Neural progenitor cell (in vitro differentiated cells): ENCODE data around the gene EMC6. TPM values are rescaled to one million over a fixed set of nuclear protein-coding genes. Genes with fewer than 3 reads are reported as not detected.

Experiments
- DNase-seq: peaks from one replicate; pipeline ENCODE4 v3.0.0-alpha.2; 2016; ENCODE audit warnings: low spot score
- H2AFZ ChIP-seq: fragments of 200-600 bp; sonication (generic); replicated peaks from 2 replicates; pipeline ENCODE4 v1.6.1; 2016; ENCODE audit warnings: antibody characterized with exemption
- H3F3A ChIP-seq: fragments of 200-600 bp; sonication (generic); 2 replicates; pipeline ENCODE4 v1.6.1; 2016; ENCODE audit warnings: antibody characterized with exemption, low read depth
- H3K27ac ChIP-seq: fragments of 200-600 bp; sonication (generic); 2 replicates; pipeline ENCODE4 v1.5.1; 2016; ENCODE audit warnings: mild to moderate bottlenecking
- H3K27me3 ChIP-seq: fragments of 200-600 bp; sonication (generic); 2 replicates; pipeline ENCODE4 v1.6.1; 2016; ENCODE audit warnings: mild to moderate bottlenecking, moderate library complexity
- H3K36me3 ChIP-seq: fragments of 200-600 bp; sonication (generic); 2 replicates; pipeline ENCODE4 v1.5.1; 2016
- H3K4me1 ChIP-seq: fragments of 200-600 bp; sonication (generic); 2 replicates; pipeline ENCODE4 v1.6.1; 2016; ENCODE audit warnings: mixed run types
- H3K4me2 ChIP-seq: fragments of 200-600 bp; sonication (generic); 2 replicates; pipeline ENCODE4 v1.6.1; 2016
- H3K4me3 ChIP-seq: fragments of 200-600 bp; sonication (generic); 2 replicates; pipeline ENCODE4 v1.5.1; 2016
- H3K79me2 ChIP-seq: fragments of 200-600 bp; sonication (generic); 2 replicates; pipeline ENCODE4 v1.6.1; 2016; ENCODE audit warnings: low read depth
- H3K9ac ChIP-seq: fragments of 200-600 bp; sonication (generic); 2 replicates; pipeline ENCODE4 v1.6.1; 2016
- H3K9me3 ChIP-seq: fragments of 200-600 bp; sonication (generic); 2 replicates; pipeline ENCODE4 v1.5.1; 2016; ENCODE audit warnings: low read depth
- H4K20me1 ChIP-seq: fragments of 200-600 bp; sonication (generic); 2 replicates; pipeline ENCODE4 v1.6.1; 2016; ENCODE audit warnings: low read depth
- H3K27ac Mint-ChIP-seq: 3 replicates; pipeline ENCODE4 v1.8.0; 2021; ENCODE audit warnings: mixed read lengths
- H3K27me3 Mint-ChIP-seq: 2 replicates; pipeline ENCODE4 v1.8.0; 2022; ENCODE audit warnings: low read depth, mild to moderate bottlenecking, inconsistent platforms, moderate library complexity, mixed read lengths; ENCODE audit not compliant: insufficient read depth
- H3K36me3 Mint-ChIP-seq: 3 replicates; pipeline ENCODE4 v1.8.0; 2021; ENCODE audit warnings: mixed read lengths
- H3K4me1 Mint-ChIP-seq: 3 replicates; pipeline ENCODE4 v1.8.0; 2021; ENCODE audit warnings: mixed read lengths
- H3K4me3 Mint-ChIP-seq: 3 replicates; pipeline ENCODE4 v1.8.0; 2021; ENCODE audit warnings: mild to moderate bottlenecking, moderate library complexity, mixed read lengths
- H3K9me3 Mint-ChIP-seq: 3 replicates; pipeline ENCODE4 v1.8.0; 2020; ENCODE audit warnings: mixed read lengths
- EZH2 ChIP-seq: fragments of 200-600 bp; sonication (generic); IDR thresholded peaks from 2 replicates; pipeline ENCODE4 v1.6.1; 2017; ENCODE audit warnings: antibody characterized with exemption, mild to moderate bottlenecking, moderate library complexity
- EZH2phosphoT487 ChIP-seq: fragments of 200-600 bp; sonication (generic); IDR thresholded peaks from 2 replicates; pipeline ENCODE4 v1.6.1; 2017; ENCODE audit warnings: antibody characterized with exemption
- total RNA-seq: library from RNA; depleted of rRNA; stranded (reverse); fragments of >200 nt; gene quantifications from 2 replicates; pipeline ENCODE4 v1.2.3, GENCODE V29; 2015; ENCODE audit warnings: low replicate concordance
- TF ChIP-seq, protein P1 (sequence below): fragments of 200-600 bp; sonication (generic); IDR thresholded peaks from 2 replicates; pipeline ENCODE4 v1.5.1; 2017; ENCODE audit warnings: antibody characterized with exemption, mild to moderate bottlenecking

Gene EMC6
- total RNA-seq, 1 donor from 2014 or later, result 20.0 TPM

DNA sequence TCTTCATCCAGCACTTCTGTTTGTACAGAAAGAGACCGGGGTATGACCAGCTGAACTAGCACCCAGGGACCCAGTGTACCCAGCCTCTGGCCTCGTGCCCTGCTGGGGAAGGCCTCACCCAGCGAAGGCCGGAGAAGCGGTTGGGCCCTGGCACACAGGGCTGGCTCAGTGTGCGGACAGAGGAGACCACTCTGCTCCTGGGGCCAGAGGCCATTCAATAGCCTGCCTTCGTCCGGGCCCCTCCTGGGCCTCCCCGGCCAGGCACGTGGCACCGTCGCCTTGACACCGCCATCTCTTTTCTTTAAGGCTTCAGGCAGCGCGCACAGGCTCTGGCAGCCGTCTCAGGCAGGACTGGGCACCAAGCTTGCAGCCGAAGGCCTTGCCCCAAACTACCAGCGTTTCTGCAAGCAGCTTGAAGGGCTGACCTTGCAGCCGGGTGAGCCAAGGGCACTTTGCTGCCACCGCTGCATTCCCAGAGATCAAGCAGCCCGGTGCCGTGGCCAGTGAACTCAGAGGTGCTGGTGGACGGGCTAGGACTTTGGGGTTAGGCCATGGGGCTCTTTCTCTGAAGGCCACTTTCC is 8.2 kb upstream of the EMC6 start:
- Histone ChIP-seq H3K9ac (no peak overlapping the region), H2AFZ (no peak overlapping the region), H3K4me2 (no peak overlapping the region), H3K9me3 (no peaks in the 10 kb centered on the region), H3K27me3 (no peaks in the 10 kb centered on the region), H3K4me3 (no peak overlapping the region), H4K20me1 (no peaks in the 10 kb centered on the region), H3K36me3 (no peaks in the 10 kb centered on the region), H3K79me2 (no peaks in the 10 kb centered on the region), H3F3A (no peaks in the 10 kb centered on the region), H3K27ac (no peak overlapping the region), H3K4me1 (no peaks in the 10 kb centered on the region)
- Mint-ChIP-seq H3K27ac (no peak overlapping the region), H3K9me3 (no peaks in the 10 kb centered on the region), H3K4me1 (peaks cover 12% of the 10 kb centered on the region), H3K36me3 (peaks cover 8% of the 10 kb centered on the region), H3K4me3 (no peak overlapping the region), H3K27me3 (peaks cover 6% of the 10 kb centered on the region)
- no peak for DNase-seq
- TF ChIP-seq EZH2 (no peak), EZH2phosphoT487 (no peak)
- TF ChIP-seq, protein P1, sequence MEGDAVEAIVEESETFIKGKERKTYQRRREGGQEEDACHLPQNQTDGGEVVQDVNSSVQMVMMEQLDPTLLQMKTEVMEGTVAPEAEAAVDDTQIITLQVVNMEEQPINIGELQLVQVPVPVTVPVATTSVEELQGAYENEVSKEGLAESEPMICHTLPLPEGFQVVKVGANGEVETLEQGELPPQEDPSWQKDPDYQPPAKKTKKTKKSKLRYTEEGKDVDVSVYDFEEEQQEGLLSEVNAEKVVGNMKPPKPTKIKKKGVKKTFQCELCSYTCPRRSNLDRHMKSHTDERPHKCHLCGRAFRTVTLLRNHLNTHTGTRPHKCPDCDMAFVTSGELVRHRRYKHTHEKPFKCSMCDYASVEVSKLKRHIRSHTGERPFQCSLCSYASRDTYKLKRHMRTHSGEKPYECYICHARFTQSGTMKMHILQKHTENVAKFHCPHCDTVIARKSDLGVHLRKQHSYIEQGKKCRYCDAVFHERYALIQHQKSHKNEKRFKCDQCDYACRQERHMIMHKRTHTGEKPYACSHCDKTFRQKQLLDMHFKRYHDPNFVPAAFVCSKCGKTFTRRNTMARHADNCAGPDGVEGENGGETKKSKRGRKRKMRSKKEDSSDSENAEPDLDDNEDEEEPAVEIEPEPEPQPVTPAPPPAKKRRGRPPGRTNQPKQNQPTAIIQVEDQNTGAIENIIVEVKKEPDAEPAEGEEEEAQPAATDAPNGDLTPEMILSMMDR, result no peak

- H3K27me3 ChIP-seq, result no peaks in the 10 kb centered on the region
- no peaks in the 10 kb centered on the region for H3K36me3 ChIP-seq
- Mint-ChIP-seq H3K36me3 (peaks cover 8% of the 10 kb centered on the region), H3K4me1 (peaks cover 26% of the 10 kb centered on the region), H3K27ac (peak overlapping the region; percentile 94), H3K9me3 (no peaks in the 10 kb centered on the region), H3K27me3 (peaks cover 11% of the 10 kb centered on the region), H3K4me3 (peak overlapping the region; percentile 27)
- no peaks in the 10 kb centered on the region for H3K9me3 ChIP-seq
- H3K9ac ChIP-seq, result no peak overlapping the region
- DNase-seq, result no peak
- H3K4me1 ChIP-seq, result no peaks in the 10 kb centered on the region
- peaks cover 11% of the 10 kb centered on the region for H3F3A ChIP-seq
- TF ChIP-seq, protein P1, result no peak
- TF ChIP-seq EZH2 (no peak), EZH2phosphoT487 (no peak)
- H3K27ac ChIP-seq, result no peak overlapping the region
- H3K4me3 ChIP-seq, result no peak overlapping the region
- H3K79me2 ChIP-seq, result peaks cover 18% of the 10 kb centered on the region
- peaks cover 6% of the 10 kb centered on the region for H4K20me1 ChIP-seq
- H2AFZ ChIP-seq, result no peak overlapping the region
- H3K4me2 ChIP-seq, result no peak overlapping the region
Observed at GRCh38 chr17:3663102-3664011, 5.3 kb upstream of the EMC6 start.

GRCh38 chr17:3665834-3666233 is 2.8 kb upstream of the EMC6 start:
- Histone ChIP-seq H3F3A (peaks cover 11% of the 10 kb centered on the region), H3K79me2 (peaks cover 39% of the 10 kb centered on the region), H3K9ac (no peak overlapping the region), H4K20me1 (peaks cover 25% of the 10 kb centered on the region), H3K27me3 (no peaks in the 10 kb centered on the region), H3K36me3 (no peaks in the 10 kb centered on the region), H3K4me3 (no peak overlapping the region), H3K4me2 (no peak overlapping the region), H2AFZ (no peak overlapping the region), H3K27ac (no peak overlapping the region), H3K9me3 (no peaks in the 10 kb centered on the region), H3K4me1 (no peaks in the 10 kb centered on the region)
- TF ChIP-seq EZH2 (no peak), EZH2phosphoT487 (no peak)
- TF ChIP-seq, protein P1, result no peak
- Mint-ChIP-seq H3K4me3 (peak overlapping the region; percentile 98), H3K4me1 (peaks cover 34% of the 10 kb centered on the region), H3K27me3 (peaks cover 11% of the 10 kb centered on the region), H3K36me3 (peaks cover 10% of the 10 kb centered on the region), H3K9me3 (no peaks in the 10 kb centered on the region), H3K27ac (no peak overlapping the region)
- no peak for DNase-seq
